T-helper 1 cell treated with Interleukin-12 subunit alpha and Interleukin-12 subunit beta and Interleukin-4 antibody, amounts not matched to agents 30 ng/mL and 1 ng/mL, for 36 hours (primary cell): ENCODE measurements around the gene PACSIN3. TPM values are rescaled to one million over a fixed set of nuclear protein-coding genes. Genes with fewer than 3 reads are reported as not detected.
"Not testable (repeated sequence)": the region's sequence is repeated elsewhere in the genome, so short reads cannot be mapped to it uniquely, and the experiment has no call there.

Experiments used
- intact Hi-C: fragments of 100-400 bp; cut with micrococcal nuclease; formaldehyde crosslinking; loops from one replicate; pipeline ENCODE4 v1.15.1; 2024
- total RNA-seq: library from RNA; stranded (reverse); gene quantifications from 2 replicates; pipeline ENCODE4 v1.2.3, GENCODE V29; 2022

PACSIN3 gene
- total RNA-seq, 1 donor from 2014 or later = 3.4 TPM

DNA sequence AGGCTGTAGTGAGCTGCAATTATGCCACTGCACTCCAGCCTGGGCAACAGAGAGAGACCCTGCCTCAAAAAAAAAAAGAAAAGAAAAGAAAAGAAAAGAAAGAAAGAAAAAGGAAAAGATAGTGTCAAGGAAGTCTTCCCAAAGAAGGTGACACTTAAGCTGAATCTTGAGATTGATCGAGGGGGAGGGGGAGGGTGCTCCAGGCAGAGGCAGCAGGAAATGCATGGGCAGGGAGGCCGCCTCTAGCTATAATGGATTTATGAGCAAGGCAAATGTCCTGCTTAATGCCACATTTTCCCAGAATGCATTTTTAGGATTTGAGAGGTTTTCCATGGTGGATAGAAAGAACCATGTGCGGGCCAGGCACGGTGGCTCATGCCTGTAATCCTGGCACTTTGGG, 14.8 kb upstream of the PACSIN3 start:
- intact Hi-C loops = no loop called here

- intact Hi-C loops = not testable (repeated sequence)
Measured at GRCh38 chr11:47198161-47198560, 11.9 kb upstream of the PACSIN3 start.

DNA sequence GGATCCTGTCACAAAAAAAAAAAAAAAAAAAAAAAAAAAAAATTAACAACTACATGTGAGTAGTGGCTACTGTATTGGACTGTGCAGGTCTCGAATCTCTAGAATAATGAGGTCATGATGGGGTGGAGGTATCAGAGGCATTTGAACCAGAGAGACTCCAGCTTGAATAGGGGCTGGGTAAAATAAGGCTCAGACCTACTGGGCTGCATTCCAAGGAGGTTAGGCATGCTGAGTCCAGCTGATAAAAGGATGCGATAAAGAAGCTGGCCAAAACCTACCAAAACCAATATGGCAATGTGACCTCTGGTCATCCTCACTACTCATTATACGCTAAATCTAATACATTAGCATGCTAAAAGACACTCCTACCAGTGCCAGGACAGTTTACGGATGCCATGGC, 5.9 kb upstream of the PACSIN3 start:
- intact Hi-C loops = no loop called here

- intact Hi-C loops = not testable (repeated sequence)
Measured at GRCh38 chr11:47191137-47191536, 4.9 kb upstream of the PACSIN3 start.

DNA sequence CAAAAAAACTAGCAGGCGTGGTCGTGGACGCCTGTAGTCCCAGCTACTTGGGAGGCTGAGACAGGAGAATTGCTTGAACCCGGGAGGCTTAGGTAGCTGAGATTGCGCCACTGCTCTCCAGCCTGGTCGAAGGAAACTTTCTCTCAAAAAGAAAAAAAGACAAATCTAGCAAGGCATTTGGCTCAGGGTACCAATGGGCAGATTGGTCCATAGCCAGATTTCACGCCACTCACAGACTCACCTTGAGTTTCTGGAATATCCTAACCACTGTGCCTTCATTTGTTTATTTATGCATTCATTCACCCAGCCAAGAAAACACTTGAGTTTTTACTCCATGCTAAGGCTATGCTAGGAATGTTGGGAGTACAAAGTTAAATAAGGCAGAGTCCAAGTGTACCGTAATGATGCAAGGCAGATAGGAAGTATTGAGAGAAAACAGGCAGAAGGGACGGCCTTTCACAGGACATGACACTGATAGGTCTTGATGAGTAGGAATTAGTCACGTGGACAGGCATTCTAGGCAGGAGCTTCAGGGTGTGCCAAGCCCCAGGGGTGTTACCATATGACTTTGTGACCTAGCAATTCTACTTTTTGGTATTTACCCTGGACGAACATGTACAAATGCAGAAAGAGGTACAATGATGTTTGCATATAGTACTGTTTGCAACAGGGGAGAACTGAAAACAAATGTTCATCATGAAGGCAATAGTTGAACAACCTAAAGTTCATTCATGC, 3.0 kb upstream of the PACSIN3 start:
- intact Hi-C loops = no loop called here

DNA sequence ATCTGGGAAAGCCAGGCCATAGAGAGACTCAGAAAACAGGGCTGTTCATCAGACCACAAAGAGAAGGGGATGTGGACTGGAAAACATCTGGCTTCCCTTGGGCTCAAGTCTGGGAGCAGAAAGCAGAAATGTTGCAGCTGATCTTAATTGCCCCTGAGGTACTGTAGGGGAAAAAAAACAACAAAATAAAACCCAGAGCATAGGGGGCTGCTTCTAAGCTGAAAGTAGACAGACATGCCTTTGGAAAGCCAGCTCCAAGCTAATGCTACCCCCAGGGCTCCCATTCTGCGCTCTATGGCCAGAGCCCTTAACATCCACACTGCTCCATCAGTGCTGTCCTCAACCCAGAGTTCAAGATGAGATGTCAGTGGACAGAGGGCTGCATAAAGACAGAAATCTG, 2.0 kb upstream of the PACSIN3 start:
- intact Hi-C loops = no loop called here

DNA sequence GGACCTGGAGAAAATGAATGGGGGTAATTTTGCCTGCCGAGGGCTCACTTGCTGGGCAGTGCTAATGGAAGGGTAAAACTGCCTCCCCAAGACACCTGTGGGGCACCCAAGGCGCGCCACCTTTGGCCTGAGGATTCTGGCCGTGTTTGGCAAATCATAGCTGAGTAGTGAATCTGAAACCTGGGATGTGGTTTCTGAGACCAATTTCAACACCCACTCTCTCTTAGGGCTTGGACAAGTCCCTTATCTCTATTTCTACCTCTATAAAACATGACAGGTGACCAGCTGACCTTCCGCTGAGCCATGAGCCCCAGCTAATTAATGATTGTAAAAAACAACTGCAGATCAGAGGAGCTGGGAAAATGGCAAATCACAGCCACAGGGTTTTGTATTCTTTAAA, 1.5 kb upstream of the PACSIN3 start:
- intact Hi-C loops = loop anchor here (1.0 kb wide), 1 partner anchor 27 kb away; the partner anchor contains the start of gene DDB2

- intact Hi-C loops = loop anchor here (1.0 kb wide), 2 partner anchors 10 to 27 kb away; partner anchors contain the start of gene DDB2
Measured at GRCh38 chr11:47186700-47187695, 764 bp upstream of the PACSIN3 start.

DNA sequence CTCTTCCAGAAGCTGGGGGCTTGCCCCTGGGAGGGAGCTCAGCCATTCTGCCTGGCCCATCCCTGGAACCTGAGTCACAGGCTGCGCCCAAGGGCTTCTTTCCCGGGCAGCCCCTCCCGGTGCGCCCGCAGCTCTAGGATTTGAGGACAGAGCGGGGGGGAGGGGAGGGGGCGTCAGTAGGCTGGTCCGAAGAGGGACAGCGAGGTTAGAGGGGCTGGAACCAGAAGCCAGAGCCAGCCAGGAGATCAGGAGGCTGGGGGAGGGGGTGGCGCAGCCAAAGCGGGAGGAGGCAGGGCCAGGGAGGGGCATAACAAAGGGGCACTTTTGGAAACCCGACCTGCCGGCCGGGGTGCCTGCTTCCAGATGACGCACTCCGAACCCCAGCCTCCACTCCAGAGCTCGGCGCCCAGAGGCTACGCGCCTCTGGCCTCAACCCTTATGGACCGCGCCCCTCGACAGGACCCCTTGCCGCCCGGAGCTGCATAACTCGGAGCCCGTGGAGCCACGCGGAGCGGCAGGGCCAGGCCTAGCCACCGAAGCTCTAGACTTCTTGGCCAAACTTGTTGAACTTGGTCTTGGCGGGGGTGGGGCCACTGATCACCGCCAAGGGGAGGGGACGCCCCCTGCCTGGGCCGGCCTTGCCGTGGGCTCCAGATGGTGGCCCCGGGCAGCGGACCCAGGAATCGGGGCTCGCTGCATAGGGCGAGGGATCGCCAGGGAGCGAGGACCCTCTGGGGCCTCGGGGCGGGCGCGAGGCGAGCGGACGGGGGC, 744 bp downstream of the PACSIN3 start:
- intact Hi-C loops = loop anchor here (1.0 kb wide), 1 partner anchor 8 kb away; no protein-coding TSS in a partner anchor

- intact Hi-C loops = no loop called here
Measured at GRCh38 chr11:47184711-47185304, 1.4 kb downstream of the PACSIN3 start.

DNA sequence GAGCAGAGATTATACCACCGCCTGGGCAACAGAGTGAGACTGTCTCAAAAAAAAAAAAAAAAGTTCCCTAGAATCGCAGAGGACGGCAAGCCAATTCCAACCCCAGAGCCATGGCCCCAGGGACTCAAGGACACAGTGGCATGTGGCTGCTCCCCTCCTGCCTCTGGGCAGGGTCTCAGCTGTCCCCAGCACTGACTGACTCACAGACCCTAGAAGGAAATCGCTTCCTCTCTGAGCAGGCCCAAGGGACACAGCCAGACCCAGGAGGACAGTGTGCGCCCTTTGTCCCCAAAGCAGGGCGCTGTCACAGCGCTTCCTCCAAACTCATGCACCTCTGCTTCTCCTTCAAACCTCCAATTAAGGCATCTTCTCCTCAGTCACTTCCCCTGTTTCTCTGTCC, 2.3 kb downstream of the PACSIN3 start:
- intact Hi-C loops = no loop called here

GRCh38 chr11:47183031-47183856, 3.0 kb downstream of the PACSIN3 start:
- intact Hi-C loops = no loop called here

DNA sequence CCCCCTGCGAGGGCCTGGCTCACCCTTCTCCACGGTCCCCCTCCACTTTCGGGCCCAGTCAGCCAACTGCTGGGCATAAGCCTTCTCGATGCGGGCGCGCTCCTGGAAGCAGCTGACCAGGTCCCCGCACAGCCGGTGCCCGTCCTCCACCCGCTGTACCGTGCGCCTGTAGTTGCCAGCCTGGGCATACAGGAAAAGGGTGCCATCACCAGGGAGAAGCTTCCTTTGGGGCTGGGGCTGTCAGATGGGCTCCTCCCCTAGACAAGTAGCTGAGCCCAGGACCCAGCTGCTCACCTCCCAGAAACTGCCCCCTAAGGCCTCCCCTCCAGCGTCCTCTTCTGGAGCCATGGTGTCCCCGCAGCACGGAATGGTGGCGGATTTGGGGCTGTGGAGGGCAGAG, 3.9 kb downstream of the PACSIN3 start:
- intact Hi-C loops = no loop called here

- intact Hi-C loops = no loop called here
Measured at GRCh38 chr11:47181271-47181670, 5.0 kb downstream of the PACSIN3 start.

- intact Hi-C loops = no loop called here
Measured at GRCh38 chr11:47180006-47180787, 6.0 kb downstream of the PACSIN3 start.

DNA sequence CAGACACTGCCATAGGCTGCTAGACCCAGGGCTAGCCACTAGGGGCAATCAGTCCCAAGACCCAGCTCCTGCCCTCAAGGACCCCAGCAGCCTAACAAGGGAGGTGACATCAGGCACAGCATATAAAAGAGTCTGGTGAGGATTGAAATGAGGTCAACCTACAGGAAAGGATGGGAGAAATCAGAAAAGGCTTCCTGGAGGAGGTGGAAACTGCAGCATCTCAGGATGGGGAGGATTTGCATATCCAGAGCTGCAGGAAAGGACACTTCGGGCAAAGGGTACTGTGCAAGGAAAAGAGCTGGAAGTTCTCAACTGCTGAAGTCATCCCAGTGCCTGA, 6.6 kb downstream of the PACSIN3 start:
- intact Hi-C loops = loop anchor here (5.0 to 10.0 kb wide), 2 partner anchors 538 to 1065 kb away; partner anchors contain the start of gene AGBL2

GRCh38 chr11:47178737-47179654, 7.2 kb downstream of the PACSIN3 start:
- intact Hi-C loops = loop anchor here (5.0 to 10.0 kb wide), 2 partner anchors 538 to 1064 kb away; partner anchors contain the start of gene AGBL2

GRCh38 chr11:47178316-47178715, 7.9 kb downstream of the PACSIN3 start:
- intact Hi-C loops = loop anchor here (5.0 to 10.0 kb wide), 2 partner anchors 539 to 1064 kb away; partner anchors contain the start of gene AGBL2
